CD14-positive monocyte (primary cell): ENCODE measurements around the gene RBM19. TPM values are rescaled to one million over a fixed set of nuclear protein-coding genes. Genes with fewer than 3 reads are reported as not detected.

Source experiments
- DNase-seq, 3 donors: peaks; one replicate each; pipeline ENCODE4 v3.0.0-alpha.2; 2011 to 2022
- H2AFZ ChIP-seq: 2 replicates; pipeline ENCODE4 v1.6.0; 2012; ENCODE audit warnings: mild to moderate bottlenecking, low read depth, low read length, inconsistent platforms; ENCODE audit not compliant: insufficient read depth, poor library complexity, severe bottlenecking
- H3K27ac ChIP-seq, 2 donors: 1 replicate in 1 of 2; 2 replicates in 1 of 2; pipeline ENCODE4 v1.5.1; 2012 to 2013; ENCODE audit warnings: low read length in 2 of 2, control low read depth in 1 of 2, inconsistent platforms in 1 of 2, low read depth in 1 of 2, mild to moderate bottlenecking in 1 of 2
- H3K27me3 ChIP-seq, 2 donors: one replicate each; pipeline versions ENCODE4 v1.6.0 to v1.6.1; 2011 to 2013; ENCODE audit warnings: low read length in 2 of 2; ENCODE audit not compliant: control insufficient read depth in 2 of 2, insufficient read depth in 2 of 2
- H3K36me3 ChIP-seq, 2 donors: replicated peaks in 1 of 2; 1 replicate in 1 of 2; 2 replicates in 1 of 2; pipeline versions ENCODE4 v1.5.1 to v1.6.1; 2012 to 2013; ENCODE audit warnings: low read length in 2 of 2, control low read depth in 1 of 2, inconsistent platforms in 1 of 2, mild to moderate bottlenecking in 1 of 2; ENCODE audit not compliant: insufficient read depth in 2 of 2, control insufficient read depth in 1 of 2
- H3K4me1 ChIP-seq, 2 donors: 1 replicate in 1 of 2; 2 replicates in 1 of 2; pipeline versions ENCODE4 v1.5.1 to v1.6.1; 2012 to 2013; ENCODE audit warnings: low read length in 2 of 2, control low read depth in 1 of 2, inconsistent platforms in 1 of 2, mild to moderate bottlenecking in 1 of 2, moderate library complexity in 1 of 2; ENCODE audit not compliant: insufficient read depth in 2 of 2, control insufficient read depth in 1 of 2
- H3K4me2 ChIP-seq: replicated peaks from 2 replicates; pipeline ENCODE3; 2012; ENCODE audit warnings: low read length, moderate library complexity, mild to moderate bottlenecking; ENCODE audit not compliant: poor library complexity, severe bottlenecking; ENCODE audit errors: extremely low read depth
- H3K4me3 ChIP-seq, 3 experiments: fragments of 200-600 bp in 1 of 3; sonication (generic) in 1 of 3; replicated peaks in 1 of 3; 1 replicate in 2 of 3; 2 replicates in 1 of 3; pipeline ENCODE4 v1.5.1; 2011 to 2013; ENCODE audit warnings: low read length in 3 of 3, mild to moderate bottlenecking in 3 of 3, control low read depth in 2 of 3, low read depth in 2 of 3, inconsistent platforms in 1 of 3, moderate library complexity in 1 of 3
- H3K79me2 ChIP-seq: 2 replicates; pipeline ENCODE4 v1.6.0; 2012; ENCODE audit warnings: mild to moderate bottlenecking, control low read depth, inconsistent platforms, low read length, moderate library complexity; ENCODE audit not compliant: insufficient read depth
- H3K9ac ChIP-seq: 2 replicates; pipeline ENCODE4 v1.6.0; 2017; ENCODE audit warnings: low read length, mild to moderate bottlenecking; ENCODE audit not compliant: insufficient read depth, poor library complexity, severe bottlenecking
- H3K9me3 ChIP-seq, 2 donors: replicated peaks in 1 of 2; 1 replicate in 1 of 2; 2 replicates in 1 of 2; pipeline versions ENCODE4 v1.5.1 to v1.6.1; 2012 to 2013; ENCODE audit warnings: low read length in 2 of 2, control low read depth in 1 of 2; ENCODE audit not compliant: control insufficient read depth in 1 of 2, insufficient read depth in 1 of 2
- H4K20me1 ChIP-seq: 2 replicates; pipeline ENCODE4 v1.6.0; 2012; ENCODE audit warnings: mild to moderate bottlenecking, low read length, control low read depth, moderate library complexity; ENCODE audit not compliant: insufficient read depth
- H3K27ac Mint-ChIP-seq, 7 donors: one replicate each; pipeline ENCODE4 v1.8.0; 2020; ENCODE audit warnings: mild to moderate bottlenecking in 7 of 7, mixed read lengths in 7 of 7, moderate library complexity in 6 of 7, inconsistent platforms in 2 of 7
- H3K27me3 Mint-ChIP-seq, 3 donors: one replicate each; pipeline ENCODE4 v1.8.0; 2021 to 2022; ENCODE audit warnings: low read depth in 3 of 3, mild to moderate bottlenecking in 3 of 3, mixed read lengths in 3 of 3, moderate library complexity in 3 of 3, inconsistent platforms in 1 of 3
- H3K36me3 Mint-ChIP-seq, 2 donors: one replicate each; pipeline ENCODE4 v1.8.0; 2020; ENCODE audit warnings: mixed read lengths in 2 of 2, inconsistent platforms in 1 of 2, mild to moderate bottlenecking in 1 of 2
- H3K4me1 Mint-ChIP-seq: one replicate; pipeline ENCODE4 v1.8.0; 2020; ENCODE audit warnings: mild to moderate bottlenecking, mixed read lengths
- H3K4me3 Mint-ChIP-seq, 2 donors: one replicate each; pipeline ENCODE4 v1.8.0; 2020; ENCODE audit warnings: mild to moderate bottlenecking in 2 of 2, mixed read lengths in 2 of 2, moderate library complexity in 1 of 2
- H3K9me3 Mint-ChIP-seq, 7 donors: one replicate each; pipeline ENCODE4 v1.8.0; 2020 to 2022; ENCODE audit warnings: mixed read lengths in 7 of 7, mild to moderate bottlenecking in 6 of 7, moderate library complexity in 6 of 7, inconsistent platforms in 2 of 7
- CTCF ChIP-seq: fragments of 200-600 bp; IDR thresholded peaks from one replicate; pipeline ENCODE4 v1.8.0; 2022; ENCODE audit warnings: antibody characterized with exemption, mild to moderate bottlenecking
- WGBS: methylation state at CpG from one replicate; pipeline ENCODE4 v1.1.5; 2013; ENCODE audit warnings: missing lambda C conversion rate; ENCODE audit not compliant: insufficient coverage; 5-methylcytosine and 5-hydroxymethylcytosine counted together
- intact Hi-C, 2 donors: fragments of 100-400 bp; cut with micrococcal nuclease; formaldehyde crosslinking; loops; one replicate each; pipeline versions ENCODE4 v1.15.0 to v1.15.1; 2023
- polyA plus RNA-seq, 3 donors: library from polyadenylated mRNA; depleted of rRNA in 1 of 3; unstranded in 2 of 3; stranded (reverse) in 1 of 3; fragments of 300-500 nt in 2 of 3; fragments of >200 nt in 1 of 3; fragmentation: Illumina TruSeq in 2 of 3; gene quantifications; 1 replicate in 2 of 3; 2 replicates in 1 of 3; pipeline ENCODE4 v1.2.3, GENCODE V29; 2012 to 2021

The RBM19 gene
- polyA plus RNA-seq, 3 donors = 2.1 to 30.4 (median 2.2) TPM

- Mint-ChIP-seq H3K27me3 (peaks cover 0 to 3% (median 2%) of the 10 kb centered on the region in 3 donors), H3K27ac (peak overlapping the region in 2 of 7 donors; percentile 7 to 32), H3K36me3 (peaks cover 52 to 62% of the 10 kb centered on the region in 2 donors), H3K4me3 (no peak overlapping the region), H3K9me3 (no peaks in the 10 kb centered on the region), H3K4me1 (peaks cover 30% of the 10 kb centered on the region)
- no peak overlapping the region for H3K9ac ChIP-seq
- no peaks in the 10 kb centered on the region for H3K27me3 ChIP-seq
- TF ChIP-seq CTCF = no peak
- no peak for DNase-seq
- intact Hi-C loops = no loop called here
- no peaks in the 10 kb centered on the region for H3K9me3 ChIP-seq
- H2AFZ ChIP-seq = no peak overlapping the region
- WGBS = 96% methylated on average over 5 of the region's 8 CpGs
- no peak overlapping the region for H3K4me2 ChIP-seq
- H3K27ac ChIP-seq = no peak overlapping the region
- H3K4me1 ChIP-seq = no peaks in the 10 kb centered on the region
- H3K79me2 ChIP-seq = no peaks in the 10 kb centered on the region
- no peaks in the 10 kb centered on the region for H4K20me1 ChIP-seq
- no peak overlapping the region for H3K4me3 ChIP-seq
- H3K36me3 ChIP-seq = peaks cover 0 to 28% of the 10 kb centered on the region in 2 donors
These were observed 115.6 kb downstream of the RBM19 start for GRCh38 chr12:113850309-113851056.

GRCh38 chr12:113847856-113848255 lies 118.3 kb downstream of the RBM19 start:
- Histone ChIP-seq H4K20me1 (no peaks in the 10 kb centered on the region), H2AFZ (no peak overlapping the region), H3K4me1 (no peaks in the 10 kb centered on the region), H3K4me2 (no peak overlapping the region), H3K9me3 (no peaks in the 10 kb centered on the region), H3K27ac (no peak overlapping the region), H3K9ac (no peak overlapping the region), H3K4me3 (no peak overlapping the region), H3K36me3 (peaks cover 17 to 34% of the 10 kb centered on the region in 2 donors), H3K79me2 (no peaks in the 10 kb centered on the region), H3K27me3 (no peaks in the 10 kb centered on the region)
- Mint-ChIP-seq H3K4me1 (peaks cover 26% of the 10 kb centered on the region), H3K36me3 (peaks cover 57 to 64% of the 10 kb centered on the region in 2 donors), H3K9me3 (no peaks in the 10 kb centered on the region), H3K4me3 (no peak overlapping the region), H3K27ac (peak overlapping the region in 1 of 7 donors; percentile 21), H3K27me3 (peaks cover 0 to 4% (median 3%) of the 10 kb centered on the region in 3 donors)
- WGBS = 100% methylated on average over 1 of the region's 3 CpGs
- no peak for TF ChIP-seq CTCF
- intact Hi-C loops = no loop called here
- DNase-seq = no peak
